ENCODE data around the gene EML3.

GRCh38 chr11:62622476-62623089, 10.0 kb upstream of the EML3 start:
- TF ChIP-seq CTCF (optimal IDR thresholded peaks at IDR 0.05 in 1 of 3, IDR thresholded peaks at IDR 0.05 in 1 of 3, conservative IDR thresholded peaks at IDR 0.05 in 1 of 3; ENCODE audit: extremely low read depth in 1 of 3, insufficient read depth in 2 of 3, low read length in 3 of 3) (no peak), EZH2 (IDR thresholded peaks at IDR 0.05; ENCODE audit: low read length) (no peak)

Data from keratinocyte (primary cell).